Fibroblast of skin of right biceps (primary cell): ENCODE data around the gene COG1.

ENCODE experiments used
- DNase-seq: peaks from one replicate; pipeline ENCODE4 v3.0.0-alpha.2; 2013

Gene COG1

GRCh38 chr17:73201215-73202069, 8.6 kb downstream of the COG1 start:
- DNase-seq, result no peak

GRCh38 chr17:73203135-73203787, 10.4 kb downstream of the COG1 start:
- no peak for DNase-seq

GRCh38 chr17:73203788-73204479, 11.1 kb downstream of the COG1 start:
- no peak for DNase-seq

- no peak for DNase-seq
Measured at GRCh38 chr17:73205459-73205961, 12.7 kb downstream of the COG1 start.

- DNase-seq, result no peak
Measured at GRCh38 chr17:73208139-73208827, 15.4 kb downstream of the COG1 start.

GRCh38 chr17:73209436-73209835, 16.6 kb downstream of the COG1 start:
- no peak for DNase-seq

- no peak for DNase-seq
Measured at GRCh38 chr17:73210002-73210678, 17.3 kb downstream of the COG1 start.

- no peak for DNase-seq
Measured at GRCh38 chr17:73211745-73212144, 18.9 kb downstream of the COG1 start.

GRCh38 chr17:73214008-73214407, 21.2 kb downstream of the COG1 start:
- no peak for DNase-seq

GRCh38 chr17:73214851-73215250, 22.0 kb downstream of the COG1 start:
- DNase-seq, result no peak

GRCh38 chr17:73215447-73215846, 22.6 kb downstream of the COG1 start:
- DNase-seq, result no peak

- DNase-seq, result no peak
Measured at GRCh38 chr17:73223626-73224230, 30.9 kb downstream of the COG1 start.

- DNase-seq, result no peak
Measured at GRCh38 chr17:73224237-73224636, 31.4 kb downstream of the COG1 start.

- DNase-seq, result no peak
Measured at GRCh38 chr17:73224663-73225305, 31.9 kb downstream of the COG1 start.

GRCh38 chr17:73226556-73227172, 33.8 kb downstream of the COG1 start:
- DNase-seq, result peak; percentile 42

- DNase-seq, result no peak
Measured at GRCh38 chr17:73227379-73227778, 34.5 kb downstream of the COG1 start.

- no peak for DNase-seq
Measured at GRCh38 chr17:73227944-73228343, 35.1 kb downstream of the COG1 start.

- peak; percentile 78 for DNase-seq
Measured at GRCh38 chr17:73228748-73229236, 35.9 kb downstream of the COG1 start.

- DNase-seq, result no peak
Measured at GRCh38 chr17:73230088-73230487, 37.2 kb downstream of the COG1 start.

GRCh38 chr17:73231395-73231794, 38.5 kb downstream of the COG1 start:
- DNase-seq, result no peak
